ENCODE measurements around the gene ZMIZ1. TPM values are rescaled to one million over a fixed set of nuclear protein-coding genes. Genes with fewer than 3 reads are reported as not detected.

Gene ZMIZ1
- polyA plus RNA-seq, 3 donors: 3.3 to 64.6 (median 8.9) TPM

DNA sequence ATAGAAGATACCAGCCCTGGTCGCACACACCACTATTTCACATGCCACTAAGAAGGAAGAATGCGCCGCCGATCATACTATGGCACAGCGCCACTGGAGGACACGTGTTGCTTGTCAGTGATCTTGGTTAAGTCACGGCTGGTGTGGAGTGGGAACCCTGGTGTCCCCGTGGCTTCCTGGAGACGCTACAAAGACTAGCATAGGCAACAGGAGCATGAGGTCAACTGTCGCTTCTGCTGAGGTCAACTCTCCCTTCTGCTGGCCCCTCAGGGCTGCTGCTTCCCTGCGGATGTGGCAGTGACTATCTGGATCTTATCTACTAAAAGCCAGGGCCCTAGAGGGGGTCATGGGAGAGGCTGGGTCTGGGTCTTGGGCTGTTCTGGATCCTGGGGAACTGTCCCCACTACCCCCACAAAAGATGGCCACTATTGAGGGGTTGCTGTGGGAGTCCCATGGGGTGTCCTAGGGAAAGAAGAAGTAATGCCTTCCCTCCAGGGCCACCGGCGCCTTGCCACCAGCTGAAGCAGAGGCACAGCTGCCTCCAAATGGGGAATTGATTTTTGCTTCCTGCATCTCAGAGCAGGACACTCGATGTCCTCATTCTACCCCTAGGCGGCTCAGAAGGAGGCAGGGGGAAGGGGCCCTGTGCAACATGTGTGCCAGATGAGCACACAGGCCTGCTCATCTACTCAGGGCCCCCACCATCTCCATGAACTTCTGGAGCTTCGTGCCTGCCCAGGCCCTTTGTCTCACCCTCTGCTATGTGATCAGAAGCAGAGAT lies 201.9 kb downstream of the ZMIZ1 start:
- H3K9ac ChIP-seq (ENCODE audit: insufficient read depth, low read length, poor library complexity, severe bottlenecking): peak overlapping the region; percentile 48
- H3K79me2 ChIP-seq (ENCODE audit: insufficient read depth, low read length): peaks cover 79% of the 10 kb centered on the region
- no peak overlapping the region for H2AFZ ChIP-seq (ENCODE audit: insufficient read depth, low read depth, low read length, poor library complexity, severe bottlenecking)
- H3K4me1 Mint-ChIP-seq: peaks cover 86% of the 10 kb centered on the region
- H3K36me3 Mint-ChIP-seq: peaks cover 53 to 60% of the 10 kb centered on the region in 2 donors
- peak; percentile 91 to 96 (median 92) for DNase-seq
- no peak overlapping the region for H3K4me3 ChIP-seq (replicated peaks in 1 of 3; ENCODE audit: low read depth in 2 of 3, low read length in 3 of 3)
- peaks cover 84 to 90% of the 10 kb centered on the region in 2 donors for H3K4me1 ChIP-seq (ENCODE audit: control insufficient read depth in 1 of 2, insufficient read depth in 2 of 2, low read length in 2 of 2)
- peak overlapping the region; percentile 85 to 99 (median 92) for H3K27ac Mint-ChIP-seq
- H3K27me3 Mint-ChIP-seq (ENCODE audit: low read depth in 3 of 3): peaks cover 0 to 5% (median 0%) of the 10 kb centered on the region in 3 donors
- H3K36me3 ChIP-seq (replicated peaks in 1 of 2; ENCODE audit: control insufficient read depth in 1 of 2, insufficient read depth in 2 of 2, low read length in 2 of 2): peaks cover 0 to 9% of the 10 kb centered on the region in 2 donors
- peak overlapping the region; percentile 79 to 100 for H3K27ac ChIP-seq (ENCODE audit: low read depth in 1 of 2, low read length in 2 of 2)
- intact Hi-C loops (cut with micrococcal nuclease): loop anchor here in 1 of 2 donors (5.0 kb wide), 1 partner anchor 33 kb away; no protein-coding TSS in a partner anchor
- H3K4me3 Mint-ChIP-seq: peak overlapping the region in 1 of 2 donors; percentile 15
- no peak overlapping the region for H3K4me2 ChIP-seq (replicated peaks; ENCODE audit: extremely low read depth, low read length, poor library complexity, severe bottlenecking)
- H3K27me3 ChIP-seq (ENCODE audit: control insufficient read depth in 2 of 2, insufficient read depth in 2 of 2, low read length in 2 of 2): no peaks in the 10 kb centered on the region
- no peaks in the 10 kb centered on the region for H3K9me3 ChIP-seq (replicated peaks in 1 of 2; ENCODE audit: control insufficient read depth in 1 of 2, insufficient read depth in 1 of 2, low read length in 2 of 2)
- peak; percentile 68 for TF ChIP-seq CTCF (IDR thresholded peaks at IDR 0.05)
- peaks cover 21% of the 10 kb centered on the region for H4K20me1 ChIP-seq (ENCODE audit: insufficient read depth, low read length)
- 58% methylated on average over 13 of the region's 16 CpGs for WGBS (ENCODE audit: insufficient coverage)
- H3K9me3 Mint-ChIP-seq: peaks cover 0 to 2% (median 0%) of the 10 kb centered on the region in 7 donors

DNA sequence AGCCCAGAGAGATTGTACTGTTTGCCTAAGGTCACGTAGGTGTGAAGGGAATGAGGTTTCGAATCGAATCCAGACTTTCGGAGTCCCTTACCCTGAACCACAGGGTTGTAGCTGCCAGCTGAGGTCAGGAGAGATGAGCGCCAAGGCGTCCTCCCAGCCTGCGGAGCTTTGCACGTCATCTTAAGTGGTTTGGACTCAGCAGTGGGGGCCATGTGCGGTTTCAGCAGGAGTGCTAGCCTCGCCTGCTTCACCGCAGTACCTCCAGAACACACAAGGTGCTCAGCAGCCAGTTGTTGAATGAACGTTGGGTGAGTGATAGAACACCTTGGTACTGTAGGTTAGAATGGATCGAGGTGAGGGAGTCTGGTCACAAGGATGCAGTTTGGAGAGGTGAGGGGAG lies 203.6 kb downstream of the ZMIZ1 start:
- DNase-seq: no peak
- Histone ChIP-seq H3K9ac (ENCODE audit: insufficient read depth, low read length, poor library complexity, severe bottlenecking) (no peak overlapping the region), H3K27me3 (ENCODE audit: control insufficient read depth in 2 of 2, insufficient read depth in 2 of 2, low read length in 2 of 2) (no peaks in the 10 kb centered on the region), H4K20me1 (ENCODE audit: insufficient read depth, low read length) (peaks cover 35% of the 10 kb centered on the region), H3K27ac (ENCODE audit: low read depth in 1 of 2, low read length in 2 of 2) (peak overlapping the region in 1 of 2 donors; percentile 88), H3K36me3 (replicated peaks in 1 of 2; ENCODE audit: control insufficient read depth in 1 of 2, insufficient read depth in 2 of 2, low read length in 2 of 2) (peaks cover 8 to 25% of the 10 kb centered on the region in 2 donors), H3K4me3 (replicated peaks in 1 of 3; ENCODE audit: low read depth in 2 of 3, low read length in 3 of 3) (no peak overlapping the region), H3K4me1 (ENCODE audit: control insufficient read depth in 1 of 2, insufficient read depth in 2 of 2, low read length in 2 of 2) (peaks cover 67 to 73% of the 10 kb centered on the region in 2 donors), H3K9me3 (replicated peaks in 1 of 2; ENCODE audit: control insufficient read depth in 1 of 2, insufficient read depth in 1 of 2, low read length in 2 of 2) (no peaks in the 10 kb centered on the region), H2AFZ (ENCODE audit: insufficient read depth, low read depth, low read length, poor library complexity, severe bottlenecking) (no peak overlapping the region), H3K79me2 (ENCODE audit: insufficient read depth, low read length) (peaks cover 76% of the 10 kb centered on the region), H3K4me2 (replicated peaks; ENCODE audit: extremely low read depth, low read length, poor library complexity, severe bottlenecking) (no peak overlapping the region)
- Mint-ChIP-seq H3K27me3 (ENCODE audit: low read depth in 3 of 3) (peaks cover 0 to 5% (median 1%) of the 10 kb centered on the region in 3 donors), H3K27ac (peak overlapping the region in 2 of 7 donors; percentile 36 to 99), H3K36me3 (peaks cover 62 to 65% of the 10 kb centered on the region in 2 donors), H3K9me3 (peaks cover 0 to 2% (median 0%) of the 10 kb centered on the region in 7 donors), H3K4me1 (peaks cover 70% of the 10 kb centered on the region), H3K4me3 (no peak overlapping the region)
- 92% methylated on average over 10 of the region's 13 CpGs for WGBS (ENCODE audit: insufficient coverage)
- no peak for TF ChIP-seq CTCF (IDR thresholded peaks at IDR 0.05)
- intact Hi-C loops (cut with micrococcal nuclease): loop anchor here in 1 of 2 donors (5.0 kb wide), 1 partner anchor 35 kb away; no protein-coding TSS in a partner anchor
